Measurements from ENCODE around the gene RRAS2.

GRCh38 chr11:14384338-14384737 lies 25.4 kb upstream of the RRAS2 start:
- no peak for TF ChIP-seq PKNOX1 (IDR thresholded peaks at IDR 0.05)
- TF ChIP-seq EZH2 (IDR thresholded peaks at IDR 0.05; ENCODE audit: borderline replicate concordance, low read depth, low read length) = no peak
- TF ChIP-seq EP300 (IDR thresholded peaks at IDR 0.05; ENCODE audit: low read length) = no peak
